ENCODE results near the gene GSTM3.

The GSTM3 gene

DNA sequence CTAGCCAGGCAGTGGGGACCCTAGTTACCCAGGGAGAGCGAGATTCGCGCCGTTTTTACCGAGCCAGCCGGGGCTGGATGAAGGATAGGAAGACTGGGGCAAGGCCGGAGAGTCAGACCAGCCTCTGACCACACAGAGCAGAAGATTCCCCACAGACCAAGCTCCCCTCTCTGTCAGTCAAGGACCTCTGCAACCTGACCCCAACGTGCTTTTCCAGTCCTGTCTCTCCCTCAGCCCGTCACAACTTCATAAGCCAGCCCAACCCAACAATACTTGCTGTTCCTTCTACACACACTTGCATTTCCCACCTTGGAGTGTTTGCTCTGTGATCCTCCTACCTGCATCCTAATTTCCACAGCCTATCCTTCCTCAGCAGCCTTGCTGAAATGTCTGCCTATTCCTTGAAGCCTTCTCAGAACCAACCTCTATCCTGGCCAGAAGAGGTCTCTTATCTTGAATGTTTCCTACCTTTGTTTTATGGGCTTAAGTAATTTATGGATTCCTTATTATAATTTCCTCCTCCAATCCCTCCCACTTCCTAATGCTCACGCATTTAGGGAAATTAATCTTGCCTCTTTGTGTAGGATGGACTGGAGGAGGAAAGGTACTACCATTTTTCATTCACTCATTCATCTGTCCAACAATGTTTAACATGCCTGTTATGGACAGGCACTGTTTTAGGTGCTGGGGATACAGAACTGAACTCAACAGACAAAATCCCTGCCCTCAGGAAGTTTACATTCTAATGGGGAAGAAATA, at the start of gene GSTM3:
Gene GSTM3 (minus strand): TSS at position 424 of the 759 bp plus-strand sequence. CDS start 751 bp downstream, outside the sequence.
- no peak for DNase-seq (ENCODE audit: low read depth in 2 of 2)

DNA sequence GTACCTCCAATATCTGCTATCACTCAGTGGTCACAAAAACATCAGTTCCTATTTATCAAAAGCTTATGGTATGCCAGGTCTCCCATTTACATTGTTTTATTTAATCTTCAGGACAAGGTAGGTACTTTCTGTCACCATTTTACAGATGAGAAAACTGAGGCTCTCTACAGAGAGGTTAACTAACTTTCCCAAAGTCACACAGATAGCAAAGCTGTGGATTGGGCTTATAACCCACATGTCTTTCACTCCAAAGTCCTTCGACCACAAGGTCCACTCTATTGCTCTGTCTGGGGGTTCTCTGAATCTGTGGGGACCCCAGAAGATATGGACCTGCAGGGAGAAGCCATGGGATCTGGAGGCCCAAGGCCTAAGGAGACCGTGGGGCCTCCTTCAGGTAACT, 49.5 kb upstream of the GSTM3 start:
- no peak for DNase-seq (ENCODE audit: low read depth in 2 of 2)

DNA sequence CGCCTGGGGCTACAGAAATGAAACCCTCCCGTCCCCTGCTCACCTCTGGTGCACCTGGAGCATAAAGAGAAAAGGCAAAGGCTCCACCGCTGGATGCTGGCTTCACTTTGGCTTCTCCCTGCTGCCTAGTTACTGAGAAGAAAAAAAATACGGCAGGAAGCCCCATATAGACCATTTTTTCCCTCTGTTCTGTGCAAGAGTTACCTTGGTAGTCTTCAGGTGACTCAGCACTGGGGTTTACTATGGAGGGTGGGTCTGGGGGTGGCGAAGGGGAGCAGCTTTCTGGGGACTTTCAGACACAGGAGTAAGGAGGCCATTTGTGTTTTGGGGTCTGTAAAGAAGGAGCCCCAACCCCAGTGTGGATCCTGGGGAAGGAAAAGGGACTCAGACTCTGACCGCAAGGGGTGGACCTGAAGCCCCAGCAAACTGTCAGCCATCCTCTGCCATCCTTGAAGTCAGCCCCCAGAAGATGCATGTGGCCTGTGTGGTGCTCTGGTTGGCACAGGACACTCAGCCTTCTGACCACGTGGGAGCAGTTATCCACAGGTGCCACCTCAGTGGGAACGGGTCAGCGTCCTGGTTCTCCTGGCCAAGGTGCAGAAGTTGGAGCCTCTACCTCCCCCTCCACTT, 48.8 kb upstream of the GSTM3 start:
- no peak for DNase-seq (ENCODE audit: low read depth in 2 of 2)

DNA sequence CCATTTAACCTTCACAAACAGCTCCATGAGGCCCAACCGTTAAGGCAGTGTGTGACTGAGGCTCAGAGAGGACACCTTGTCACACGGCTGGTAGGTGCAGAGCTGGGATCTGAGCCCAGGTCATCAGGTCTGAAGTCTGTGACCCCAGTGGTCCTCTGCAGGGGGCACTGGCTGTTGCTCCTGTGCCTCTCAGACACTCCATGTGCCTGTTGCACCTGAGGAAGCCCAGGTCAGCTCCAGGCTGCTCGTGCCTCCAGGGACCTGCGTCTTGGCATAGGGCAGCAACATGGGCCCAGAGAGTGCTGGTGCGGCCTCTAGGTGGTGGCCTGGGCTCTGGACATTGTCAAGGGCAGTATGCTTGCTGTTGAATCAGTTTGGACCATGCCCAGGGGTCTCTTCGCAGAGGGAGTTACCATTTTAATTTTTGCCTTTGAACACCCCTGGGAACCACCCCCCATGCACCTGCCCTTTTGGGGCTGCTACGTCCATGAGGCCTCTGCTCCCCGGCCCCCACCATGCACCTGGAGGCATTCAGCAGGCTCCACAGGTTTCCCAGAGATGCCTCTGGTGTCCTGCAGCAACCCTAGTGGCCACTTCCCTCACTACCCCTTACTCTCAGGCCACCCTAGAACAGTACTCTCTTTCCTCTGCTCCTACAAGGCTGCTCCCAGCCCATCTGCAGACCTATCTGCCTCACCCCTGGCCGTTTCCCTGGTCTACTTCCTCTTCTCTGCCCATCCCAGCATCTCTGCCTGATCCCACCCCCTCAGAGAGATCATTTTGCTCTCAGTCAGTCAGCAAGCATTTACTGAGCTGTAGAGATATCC, 48.1 kb upstream of the GSTM3 start:
- DNase-seq (ENCODE audit: low read depth in 2 of 2) = no peak

DNA sequence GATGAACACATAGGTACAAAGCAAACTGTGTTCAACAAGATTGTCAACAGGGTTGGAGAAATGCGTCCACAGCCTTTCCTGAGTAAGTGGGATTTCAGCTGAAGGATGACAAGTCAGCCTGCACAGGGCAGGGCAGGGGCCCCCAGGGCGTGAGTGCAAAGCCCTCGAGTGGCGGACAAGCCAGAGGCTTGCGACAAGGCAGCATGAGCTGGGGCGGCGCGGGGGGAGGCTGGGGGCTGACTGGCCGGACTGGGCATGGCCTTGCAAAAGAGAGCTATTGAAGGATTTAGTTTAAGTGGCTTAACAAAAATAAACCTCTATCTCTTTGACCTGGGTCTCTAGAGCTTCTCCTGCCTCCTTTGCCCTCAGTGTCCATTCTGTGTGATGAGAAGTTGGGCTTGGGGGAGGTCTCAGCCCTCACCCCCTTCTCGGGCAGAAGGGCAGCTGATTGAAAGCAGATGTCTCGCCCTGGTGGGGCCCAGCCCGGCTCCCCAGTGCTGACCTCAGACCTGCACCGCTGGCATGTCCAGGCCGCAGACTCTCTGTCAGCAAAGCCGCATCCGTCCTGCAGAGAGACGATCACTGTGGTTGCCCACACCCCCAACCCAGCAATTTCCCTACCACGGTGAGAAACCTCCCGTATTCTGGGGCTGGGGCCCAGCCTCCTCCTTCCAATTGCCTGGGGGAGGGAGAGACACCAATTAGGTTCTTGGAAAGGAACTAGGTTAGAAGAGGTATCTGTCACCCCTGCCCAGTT, 47.2 kb upstream of the GSTM3 start:
- no peak for DNase-seq (ENCODE audit: low read depth in 2 of 2)

DNA sequence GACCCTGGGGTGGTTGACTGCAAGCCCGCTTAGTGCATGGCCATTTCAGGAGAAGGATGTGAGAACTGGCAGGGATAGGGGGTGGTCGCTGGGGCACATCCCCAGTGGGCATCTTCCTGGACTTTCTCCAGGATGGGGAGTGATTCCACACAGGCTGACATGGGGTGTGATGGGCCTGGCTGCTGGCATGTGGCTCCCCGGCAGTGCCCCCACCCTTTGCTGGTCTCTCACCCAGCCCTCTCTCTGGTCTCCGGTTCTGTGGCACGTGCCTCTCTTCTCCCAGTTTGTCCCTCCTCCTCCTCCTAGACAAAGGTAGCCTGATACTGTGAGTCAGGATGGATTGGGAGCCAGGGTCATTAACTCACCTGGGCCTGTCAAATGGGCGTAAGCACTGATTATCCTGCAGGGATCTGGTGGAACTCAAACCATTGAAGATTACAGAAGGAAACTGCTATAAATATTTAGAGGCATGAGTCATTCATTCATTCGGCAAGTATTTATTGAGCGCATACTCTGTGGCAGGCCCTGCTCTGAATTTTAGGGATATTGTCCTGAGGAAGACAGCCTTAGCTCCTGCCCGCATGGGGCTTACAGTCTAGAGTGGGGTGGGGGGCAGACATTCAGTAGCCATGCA, 46.5 kb upstream of the GSTM3 start:
- DNase-seq (ENCODE audit: low read depth in 2 of 2) = no peak

DNA sequence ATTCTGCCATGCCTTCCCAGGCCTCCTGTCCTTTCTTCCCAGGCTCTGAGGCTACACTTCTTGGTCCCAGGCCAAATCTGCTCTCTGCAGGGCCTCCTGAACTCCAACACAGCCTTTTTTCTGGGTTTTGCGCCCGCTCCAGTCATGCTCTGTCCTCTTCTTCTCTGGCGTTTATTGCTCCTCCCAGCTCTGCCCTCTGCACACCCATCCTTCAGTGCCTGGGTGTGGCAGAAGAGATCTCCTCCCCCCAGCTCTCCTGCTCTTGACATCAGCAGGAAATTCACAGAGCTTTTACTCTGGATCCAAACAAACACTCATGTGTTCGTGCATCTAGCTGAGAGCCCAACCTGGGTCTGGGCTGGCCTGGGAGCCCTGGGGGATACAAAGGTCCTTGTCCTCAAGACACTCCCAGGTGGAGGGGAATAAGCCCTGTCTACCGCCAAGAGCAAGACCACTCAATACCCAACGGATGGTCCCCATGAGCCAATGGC, 45.7 kb upstream of the GSTM3 start:
- DNase-seq (ENCODE audit: low read depth in 2 of 2) = no peak

DNA sequence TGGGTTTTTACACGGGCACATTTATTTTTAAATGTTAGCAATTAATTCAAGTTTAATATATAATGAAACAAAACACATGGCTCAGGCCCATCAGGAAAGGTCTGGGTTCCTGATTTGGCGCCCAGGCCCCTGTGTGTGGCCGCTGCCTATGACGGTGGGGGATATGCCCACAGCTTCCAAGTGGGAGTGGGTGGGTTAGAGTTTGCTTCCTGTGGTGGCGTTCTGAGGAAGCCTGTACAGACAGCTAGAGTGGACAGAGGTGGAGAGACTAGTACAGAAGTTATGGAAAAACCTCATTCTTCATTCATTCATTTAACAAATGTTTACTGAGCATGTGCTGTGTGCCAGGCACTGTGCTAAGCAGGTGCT, 45.3 kb upstream of the GSTM3 start:
- no peak for DNase-seq (ENCODE audit: low read depth in 2 of 2)

DNA sequence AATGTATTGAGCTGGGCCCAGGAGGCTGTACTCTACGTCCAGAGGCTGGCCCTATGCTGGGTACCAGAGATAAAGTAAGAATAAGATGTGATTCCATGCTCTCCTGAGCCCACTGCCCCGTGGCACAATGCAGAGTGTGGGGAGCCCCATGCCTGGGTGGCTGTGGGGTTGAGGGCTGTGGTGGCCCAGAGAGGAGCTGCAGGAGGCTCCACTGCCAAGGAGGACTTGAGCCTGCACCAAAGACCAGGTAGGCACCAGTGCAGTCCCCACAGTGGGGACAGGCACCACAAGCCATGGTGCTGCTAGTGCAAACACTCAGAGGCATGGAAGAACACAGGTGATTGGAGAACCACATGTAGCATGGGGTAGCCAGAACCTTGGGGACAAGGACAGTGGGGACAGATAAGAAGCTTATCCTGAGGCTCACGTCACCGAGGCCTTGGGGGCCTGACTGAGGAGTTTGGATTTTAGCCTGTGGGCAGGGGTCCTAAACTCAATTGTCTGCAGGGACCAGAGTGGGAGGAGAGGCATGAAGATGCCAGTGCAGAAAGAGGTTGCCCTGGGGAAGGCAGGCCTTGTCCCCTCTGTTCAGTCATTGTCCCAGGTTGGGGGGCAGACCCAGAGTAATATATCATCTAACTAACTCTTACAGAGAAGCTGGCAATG, 44.7 kb upstream of the GSTM3 start:
- DNase-seq (ENCODE audit: low read depth in 2 of 2) = no peak

DNA sequence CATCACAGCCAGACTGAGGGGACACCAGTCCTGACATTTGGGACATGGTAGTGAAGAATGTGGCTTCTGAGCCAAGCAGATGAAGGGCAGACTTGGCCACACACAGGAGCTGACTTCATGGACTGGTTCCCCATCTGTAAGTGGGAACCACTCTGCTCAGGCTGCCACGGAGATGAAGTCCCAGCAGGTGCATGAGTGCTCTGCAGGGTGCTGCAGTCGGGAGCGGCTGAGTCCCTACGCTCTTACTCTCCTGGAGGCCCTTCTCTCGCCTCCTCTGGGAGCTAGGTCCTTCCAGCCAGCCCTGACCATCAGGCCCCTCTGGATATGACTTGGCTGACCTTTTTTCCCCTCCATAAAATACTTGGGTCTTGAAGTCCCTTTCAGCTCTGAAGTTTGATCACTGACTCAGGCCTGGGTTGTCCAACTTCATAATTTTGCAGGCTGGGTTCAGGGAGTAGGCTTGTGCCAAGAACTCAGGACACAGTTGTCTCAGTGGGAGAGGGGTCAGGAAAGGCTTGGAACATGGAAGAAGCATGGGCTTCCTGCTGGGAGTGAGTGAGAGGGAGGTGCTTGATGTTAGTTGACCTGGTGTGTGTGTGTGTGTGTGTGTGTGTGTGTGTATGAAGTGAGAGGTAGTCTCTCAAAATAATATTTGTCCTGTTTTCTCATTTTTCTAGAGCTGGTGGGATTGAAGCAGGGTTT, 43.9 kb upstream of the GSTM3 start:
- no peak for DNase-seq (ENCODE audit: low read depth in 2 of 2)

DNA sequence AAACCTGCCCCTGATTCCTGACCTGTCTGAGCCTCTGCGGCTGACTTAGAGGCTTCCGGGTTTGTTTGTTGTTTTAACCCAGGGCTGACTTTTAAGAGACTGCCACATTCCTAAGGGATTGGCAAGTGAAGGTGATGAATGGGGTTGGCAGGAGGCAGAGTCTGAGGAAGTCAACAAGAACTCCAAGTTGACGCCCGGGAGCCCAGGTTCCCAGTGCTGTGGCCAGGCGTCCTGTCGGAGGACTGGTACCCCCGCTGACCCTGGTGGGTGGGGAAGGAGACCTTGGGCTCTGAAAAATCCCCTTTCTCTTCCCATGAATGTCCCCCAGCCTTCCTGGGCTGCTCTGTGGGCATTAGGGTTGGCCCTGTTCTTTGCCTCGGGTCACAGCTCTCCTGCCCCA, 42.6 kb upstream of the GSTM3 start:
- no peak for DNase-seq (ENCODE audit: low read depth in 2 of 2)

DNA sequence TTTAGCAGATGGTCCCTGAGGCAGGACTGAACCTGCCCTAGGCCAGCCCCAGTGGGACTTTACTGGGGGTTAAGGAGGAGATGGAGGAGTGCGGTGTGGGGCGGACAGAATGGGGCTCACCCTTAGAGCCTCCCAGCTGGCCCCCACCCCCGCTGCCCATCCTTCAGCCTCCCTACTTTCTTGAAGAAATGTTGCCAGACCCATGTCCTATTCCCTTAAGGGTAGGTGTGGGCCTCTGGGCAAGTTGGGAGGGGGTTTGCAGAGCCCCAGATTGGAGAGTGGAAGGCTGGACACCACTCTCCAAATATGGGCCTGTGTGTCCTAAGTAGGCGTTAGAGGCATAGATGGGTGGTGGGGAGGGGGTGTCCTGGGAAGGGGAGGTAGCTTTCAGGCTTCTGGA, 42.1 kb upstream of the GSTM3 start:
- no peak for DNase-seq (ENCODE audit: low read depth in 2 of 2)

DNA sequence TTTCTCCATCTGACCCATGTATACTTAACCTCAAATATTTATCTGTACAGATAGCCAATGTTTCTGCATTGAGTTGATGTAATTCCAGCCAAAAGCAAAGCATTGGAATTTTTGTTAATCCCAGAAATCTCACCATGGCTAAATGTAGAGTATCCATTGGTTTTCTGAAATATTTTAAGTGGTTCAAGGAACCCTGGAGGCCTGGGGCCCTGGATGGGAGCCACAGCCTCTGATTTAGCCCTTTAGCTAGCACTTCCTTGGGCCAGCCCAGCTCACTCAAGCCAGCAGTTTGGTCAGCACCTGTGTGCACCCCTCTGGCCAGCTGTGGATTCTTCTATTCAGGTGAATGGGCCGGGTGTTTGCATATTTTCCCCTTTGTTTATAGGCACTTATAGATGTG, 41.7 kb upstream of the GSTM3 start:
- peak in 1 of 2 experiments; percentile 33 for DNase-seq (ENCODE audit: low read depth in 2 of 2)

DNA sequence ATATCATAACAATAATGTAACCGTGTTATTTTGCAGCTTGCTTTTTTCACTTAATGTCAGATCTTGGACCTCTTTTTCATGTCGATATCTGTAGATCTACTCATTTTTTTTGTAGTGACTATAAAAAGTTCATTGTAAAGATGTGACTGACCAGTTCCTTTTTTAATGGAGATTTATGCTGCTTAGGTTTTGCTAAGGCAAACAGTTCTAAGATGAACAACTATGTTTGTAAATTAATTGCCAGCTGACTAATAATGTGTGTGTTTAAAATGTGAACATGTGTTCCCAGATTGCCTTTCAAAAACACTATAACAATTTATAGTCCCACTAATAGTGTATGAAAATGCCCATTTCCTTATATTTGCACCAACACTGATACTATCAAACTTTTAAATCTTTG, 41.0 kb upstream of the GSTM3 start:
- DNase-seq (ENCODE audit: low read depth in 2 of 2) = no peak

DNA sequence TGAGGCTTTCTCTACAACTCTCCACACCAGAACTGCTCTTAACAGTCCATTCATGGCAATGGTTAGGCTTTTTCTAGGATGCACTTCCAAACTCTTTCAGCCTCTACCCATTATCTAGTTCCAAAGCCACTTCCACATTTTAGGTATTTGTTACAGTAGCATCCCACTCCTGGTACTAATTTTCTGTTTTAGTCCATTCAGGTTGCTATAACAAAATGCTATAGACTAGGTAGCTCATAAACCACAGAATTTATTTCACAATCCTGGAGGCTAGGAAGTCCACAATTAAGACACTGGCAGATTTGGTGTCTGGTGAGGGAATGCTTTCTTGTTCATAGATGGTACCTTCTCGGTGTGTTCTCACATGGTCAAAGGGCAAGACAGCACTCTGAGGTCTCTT, 40.1 kb upstream of the GSTM3 start:
- no peak for DNase-seq (ENCODE audit: low read depth in 2 of 2)

DNA sequence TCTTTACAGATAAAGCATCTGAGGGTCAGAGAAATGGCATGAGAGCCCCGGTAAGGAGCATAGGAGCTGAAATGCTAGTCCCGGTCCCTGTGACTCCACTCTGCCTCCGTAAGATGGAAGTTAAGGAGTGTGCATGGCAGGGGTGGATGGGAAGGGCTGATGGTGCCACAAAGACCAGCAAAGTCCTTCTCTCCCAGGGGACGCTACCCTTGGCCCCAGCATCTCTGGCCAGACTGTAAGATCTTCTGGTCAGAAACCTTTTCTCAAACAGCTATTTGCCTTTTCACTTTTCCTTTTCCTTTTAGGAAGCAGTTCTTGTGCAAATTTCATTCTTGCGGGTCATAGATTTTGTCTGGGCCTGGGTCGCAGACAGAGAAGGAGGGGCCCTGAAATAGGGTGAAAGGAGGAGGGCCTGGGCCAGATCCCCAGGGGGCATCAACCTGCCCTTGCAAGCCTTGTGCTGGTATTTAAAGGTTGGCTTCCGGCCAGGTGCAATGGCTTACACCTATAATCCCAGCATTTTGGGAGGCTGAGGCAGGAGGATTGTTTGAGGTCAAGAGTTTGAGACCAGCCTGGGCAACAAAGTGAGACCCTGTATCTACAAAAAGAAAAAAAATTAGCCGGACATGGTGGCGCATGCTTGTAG, 37.3 kb upstream of the GSTM3 start:
- DNase-seq (ENCODE audit: low read depth in 2 of 2) = no peak

DNA sequence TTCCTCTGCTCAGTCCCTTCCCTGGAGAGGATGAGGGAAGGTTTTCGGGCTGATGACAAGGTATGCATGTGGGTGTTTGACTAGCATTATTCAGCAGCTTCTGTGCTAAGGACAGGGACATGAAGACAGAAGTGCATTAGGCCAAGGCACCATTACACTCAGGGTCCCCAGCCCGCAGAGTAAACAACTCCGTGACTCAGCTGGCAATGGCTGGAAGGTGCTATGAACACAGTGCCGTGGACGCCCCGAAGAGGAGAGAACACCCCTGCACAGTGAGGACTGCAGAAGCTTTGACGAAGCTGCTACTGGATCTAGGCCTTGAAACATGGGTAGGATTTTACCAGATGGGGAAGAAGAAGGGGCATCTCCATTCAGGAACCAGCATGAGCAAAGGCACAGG, 36.6 kb upstream of the GSTM3 start:
- no peak for DNase-seq (ENCODE audit: low read depth in 2 of 2)

DNA sequence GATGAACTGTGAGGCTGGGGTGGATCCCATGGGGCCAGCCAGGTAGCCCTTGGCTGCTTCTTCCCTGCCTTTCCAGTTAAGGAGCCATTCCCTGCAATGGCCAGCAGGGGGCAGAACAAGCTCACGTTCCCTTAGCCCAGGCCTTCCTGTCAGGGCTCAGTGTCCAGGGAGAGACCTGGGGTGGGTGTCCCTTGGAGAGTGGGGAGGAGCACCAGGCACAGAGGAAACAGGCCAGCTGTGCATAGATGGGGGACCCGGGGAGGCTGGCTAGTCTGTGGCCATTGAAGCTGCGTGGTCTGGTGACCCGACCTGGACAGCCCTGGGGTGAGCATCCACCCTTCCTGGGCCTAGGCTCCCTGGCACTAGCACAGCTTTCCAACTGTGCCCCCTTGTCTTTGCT, 36.1 kb upstream of the GSTM3 start:
- DNase-seq (ENCODE audit: low read depth in 2 of 2) = peak; percentile 44 to 53

DNA sequence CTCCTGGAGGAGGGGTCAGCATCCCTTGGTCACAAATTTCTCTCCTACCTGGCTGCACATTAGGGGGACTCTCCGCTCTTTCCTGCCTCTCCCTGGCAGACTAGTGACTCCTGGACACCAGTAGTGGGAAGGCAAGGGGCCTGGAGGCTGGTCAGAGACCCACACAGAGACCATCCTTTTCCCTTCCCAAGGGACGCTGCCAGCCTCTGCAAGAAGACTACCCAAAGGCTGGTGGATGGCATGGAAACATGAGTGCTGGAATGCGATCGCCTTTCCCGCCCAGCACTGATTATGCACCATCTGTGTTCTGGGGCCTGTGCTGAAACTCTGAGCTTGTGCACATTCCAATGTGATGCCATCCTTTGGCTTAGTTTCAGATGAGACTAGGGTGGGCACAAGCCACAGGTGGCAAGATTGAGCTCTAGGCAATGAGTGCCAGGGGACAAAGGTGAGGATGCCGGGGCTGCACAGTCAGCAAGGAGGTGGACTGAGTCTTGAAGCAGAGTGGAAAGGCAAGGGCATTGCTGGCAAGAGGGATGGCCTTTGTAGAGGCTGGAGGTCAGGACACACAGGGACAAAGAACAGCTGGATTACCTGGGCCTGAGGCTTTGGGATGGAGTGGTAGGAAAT, 35.5 kb upstream of the GSTM3 start:
- no peak for DNase-seq (ENCODE audit: low read depth in 2 of 2)

All from fibroblast of skin of left biceps (primary cell).